GM12891 (cell line): ENCODE measurements around the gene FBN1.

ENCODE experiments used
- POLR2A ChIP-seq: IDR thresholded peaks from 2 replicates; pipeline ENCODE4 v1.6.1; 2011; ENCODE audit warnings: low read depth, low read length, control low read depth
- POLR2AphosphoS5 ChIP-seq: IDR thresholded peaks from 2 replicates; pipeline ENCODE4 v1.6.1; 2011; ENCODE audit warnings: low read depth, low read length, control low read depth
- POU2F2 ChIP-seq: IDR thresholded peaks from 2 replicates; pipeline ENCODE4 v1.6.1; 2011; ENCODE audit warnings: low read depth, mild to moderate bottlenecking, control low read depth, low read length, moderate library complexity
- SPI1 ChIP-seq: IDR thresholded peaks from 2 replicates; pipeline ENCODE4 v1.6.1; 2011; ENCODE audit warnings: low read depth, low read length, control low read depth
- TAF1 ChIP-seq: IDR thresholded peaks from 2 replicates; pipeline ENCODE4 v1.6.1; 2011; ENCODE audit warnings: low read depth, low read length, control low read depth

- TF ChIP-seq POLR2A (no peak), POLR2AphosphoS5 (no peak), TAF1 (no peak), SPI1 (no peak), POU2F2 (no peak)
Observed at GRCh38 chr15:48407646-48408045, 237.9 kb downstream of the FBN1 start.
